ENCODE measurements around the gene ALKBH4.
"Not testable (repeated sequence)": the region's sequence is repeated elsewhere in the genome, so short reads cannot be mapped to it uniquely, and the experiment has no call there.

ALKBH4 gene, protein sequence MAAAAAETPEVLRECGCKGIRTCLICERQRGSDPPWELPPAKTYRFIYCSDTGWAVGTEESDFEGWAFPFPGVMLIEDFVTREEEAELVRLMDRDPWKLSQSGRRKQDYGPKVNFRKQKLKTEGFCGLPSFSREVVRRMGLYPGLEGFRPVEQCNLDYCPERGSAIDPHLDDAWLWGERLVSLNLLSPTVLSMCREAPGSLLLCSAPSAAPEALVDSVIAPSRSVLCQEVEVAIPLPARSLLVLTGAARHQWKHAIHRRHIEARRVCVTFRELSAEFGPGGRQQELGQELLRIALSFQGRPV

DNA sequence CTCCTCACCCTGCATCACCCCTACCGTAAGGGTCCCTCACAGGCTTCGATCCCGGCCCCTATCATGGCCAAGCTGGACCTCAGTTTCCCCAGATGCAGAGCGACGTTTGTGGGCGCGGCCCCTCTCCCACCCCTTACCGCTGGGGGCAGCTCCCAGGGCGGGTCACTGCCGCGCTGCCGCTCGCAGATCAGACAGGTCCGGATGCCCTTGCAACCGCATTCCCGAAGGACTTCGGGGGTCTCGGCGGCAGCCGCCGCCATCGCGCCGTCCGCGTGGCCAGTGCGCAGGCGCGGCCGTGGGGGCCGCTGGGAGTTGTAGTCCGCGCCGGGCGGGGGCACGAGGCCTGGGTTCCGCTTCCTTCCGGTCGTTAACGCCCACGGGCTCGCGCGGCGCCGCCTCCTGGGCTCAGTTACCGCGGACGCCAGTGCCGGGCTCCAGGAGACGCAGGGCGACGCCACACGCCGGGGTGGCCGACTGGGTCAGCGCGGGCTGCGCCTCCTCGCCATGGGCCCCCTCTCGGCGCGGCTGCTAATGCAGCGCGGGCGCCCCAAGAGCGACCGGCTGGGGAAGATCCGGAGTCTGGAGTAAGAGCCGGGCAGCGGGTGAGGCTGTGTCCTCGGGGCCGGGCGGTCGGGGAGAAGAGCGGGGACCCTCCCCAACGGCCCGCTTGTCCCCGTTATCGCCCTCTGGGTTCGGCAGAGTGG lies at the start of gene ALKBH4, which contains the start of gene LRWD1:
TSS of gene ALKBH4 (minus strand) at position 287 of the 704 bp plus-strand sequence. CDS start at position 260, 27 bp downstream.
TSS of gene LRWD1 (plus strand) at position 408 of the 704 bp plus-strand sequence. CDS start at position 505, 97 bp downstream.
- DNase-seq: peak; percentile 87

DNA sequence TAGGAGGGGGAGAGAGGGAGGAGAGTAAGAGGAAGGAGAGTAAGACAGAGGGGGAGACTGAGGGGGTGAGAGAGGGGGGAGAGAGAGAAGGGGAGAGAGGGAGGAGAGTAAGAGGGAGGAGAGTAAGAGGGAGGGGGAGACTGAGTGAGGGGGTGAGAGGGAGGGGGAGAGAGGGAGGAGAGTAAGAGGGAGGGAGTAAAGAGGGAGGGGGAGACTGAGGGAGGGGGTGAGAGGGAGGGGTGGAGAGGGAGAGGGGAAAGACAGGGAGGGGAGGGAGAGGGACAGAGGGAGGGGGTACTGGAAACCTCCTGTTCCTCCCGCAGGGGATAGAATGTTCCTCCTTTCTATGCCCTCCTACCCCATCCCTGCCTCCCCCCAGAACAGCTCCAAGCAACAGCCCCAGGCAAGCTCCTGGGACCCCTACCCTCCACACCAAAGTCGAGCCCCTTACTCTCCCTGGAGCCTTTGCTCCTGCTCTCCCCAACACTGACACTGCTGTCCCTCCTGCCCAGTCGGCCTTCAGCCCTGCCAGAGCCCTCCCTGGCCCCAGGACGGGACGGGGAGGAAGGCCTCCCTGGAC lies 48.1 kb upstream of the ALKBH4 start:
- DNase-seq: not testable (repeated sequence)

DNA sequence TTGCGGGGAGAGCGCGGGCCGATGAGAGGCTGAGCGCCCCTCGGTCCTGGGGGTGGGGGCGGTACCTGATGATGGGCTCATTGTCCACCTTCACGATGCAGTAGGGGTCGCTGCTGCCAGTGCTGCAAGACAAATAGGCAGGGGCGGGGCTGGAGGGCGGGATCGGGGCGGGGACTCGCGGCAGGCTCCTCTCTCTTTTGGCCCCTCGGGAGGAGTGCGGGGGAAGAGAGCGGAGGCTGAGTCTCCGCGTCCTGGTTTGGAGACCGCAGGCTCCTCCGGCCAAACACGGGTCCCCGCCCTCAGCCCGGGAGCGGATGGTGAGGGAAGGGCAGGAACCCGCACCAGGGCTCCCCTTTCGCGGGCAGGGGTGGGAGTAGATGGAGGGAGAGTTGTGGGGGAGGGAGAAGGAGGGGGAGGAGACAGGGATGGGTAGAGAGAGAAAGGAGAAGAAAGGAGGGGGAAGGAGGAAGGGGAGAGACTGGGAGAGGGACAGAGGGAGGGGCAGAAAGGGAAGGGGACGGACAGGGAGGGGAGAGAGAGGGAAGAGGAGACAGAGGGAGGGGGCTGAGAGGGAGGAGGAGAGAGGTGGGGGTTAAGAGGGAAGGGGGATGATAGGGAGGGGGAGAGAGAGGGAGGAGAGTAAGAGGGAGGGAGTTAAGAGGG lies 47.3 kb upstream of the ALKBH4 start:
- not testable (repeated sequence) for DNase-seq

DNA sequence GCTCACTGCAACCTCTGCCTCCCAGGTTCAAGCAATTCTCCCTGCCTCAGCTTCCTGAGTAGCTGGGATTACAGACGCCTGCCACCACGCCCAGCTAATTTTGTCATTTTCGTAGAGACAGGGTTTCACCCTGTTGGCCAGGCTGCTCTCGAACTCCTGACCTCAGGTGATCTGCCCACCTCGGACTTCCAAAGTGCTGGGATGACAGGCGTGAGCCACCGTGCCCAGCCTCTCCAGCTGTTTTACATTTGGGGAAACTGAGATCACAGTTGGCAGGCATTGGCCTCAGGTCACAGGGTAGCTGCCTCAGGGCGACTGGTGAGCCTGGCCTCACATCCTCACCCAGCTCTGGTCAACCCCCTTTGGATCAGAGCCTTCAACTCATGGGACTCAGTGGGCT lies 45.9 kb upstream of the ALKBH4 start:
- DNase-seq: not testable (repeated sequence)

DNA sequence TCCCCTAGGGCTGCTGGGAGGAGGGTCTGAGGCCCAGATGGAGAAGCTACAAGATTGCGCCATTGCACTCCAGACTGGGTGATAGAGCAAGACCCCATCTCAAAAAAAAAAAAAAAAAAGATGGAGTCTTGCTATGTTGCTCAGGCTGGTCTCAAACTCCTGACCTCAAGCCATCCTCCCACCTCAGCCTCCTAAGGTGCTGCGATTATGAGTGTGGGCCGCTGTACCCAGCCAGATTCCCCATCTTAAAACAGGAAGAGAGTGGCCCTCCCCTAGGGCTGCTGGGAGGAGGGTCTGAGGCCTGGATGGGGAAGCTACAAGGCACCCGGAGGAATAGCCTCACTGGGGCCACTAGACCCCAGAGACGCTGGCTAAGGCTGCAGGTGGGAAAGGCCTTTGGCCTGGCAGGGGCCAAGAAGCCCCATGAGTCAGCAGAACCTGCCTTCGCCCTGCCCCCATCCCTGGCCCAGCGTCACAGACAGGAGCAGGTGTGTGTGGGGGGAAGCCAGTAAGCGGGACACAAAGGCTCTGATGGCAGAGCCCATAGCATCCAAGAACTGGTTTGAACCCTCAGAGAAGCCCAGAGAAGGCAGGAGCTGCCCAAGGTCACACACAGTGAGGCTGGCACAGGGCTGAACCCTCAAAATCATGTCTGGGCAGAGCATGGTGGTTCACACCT lies 42.9 kb upstream of the ALKBH4 start:
- DNase-seq: not testable (repeated sequence)

DNA sequence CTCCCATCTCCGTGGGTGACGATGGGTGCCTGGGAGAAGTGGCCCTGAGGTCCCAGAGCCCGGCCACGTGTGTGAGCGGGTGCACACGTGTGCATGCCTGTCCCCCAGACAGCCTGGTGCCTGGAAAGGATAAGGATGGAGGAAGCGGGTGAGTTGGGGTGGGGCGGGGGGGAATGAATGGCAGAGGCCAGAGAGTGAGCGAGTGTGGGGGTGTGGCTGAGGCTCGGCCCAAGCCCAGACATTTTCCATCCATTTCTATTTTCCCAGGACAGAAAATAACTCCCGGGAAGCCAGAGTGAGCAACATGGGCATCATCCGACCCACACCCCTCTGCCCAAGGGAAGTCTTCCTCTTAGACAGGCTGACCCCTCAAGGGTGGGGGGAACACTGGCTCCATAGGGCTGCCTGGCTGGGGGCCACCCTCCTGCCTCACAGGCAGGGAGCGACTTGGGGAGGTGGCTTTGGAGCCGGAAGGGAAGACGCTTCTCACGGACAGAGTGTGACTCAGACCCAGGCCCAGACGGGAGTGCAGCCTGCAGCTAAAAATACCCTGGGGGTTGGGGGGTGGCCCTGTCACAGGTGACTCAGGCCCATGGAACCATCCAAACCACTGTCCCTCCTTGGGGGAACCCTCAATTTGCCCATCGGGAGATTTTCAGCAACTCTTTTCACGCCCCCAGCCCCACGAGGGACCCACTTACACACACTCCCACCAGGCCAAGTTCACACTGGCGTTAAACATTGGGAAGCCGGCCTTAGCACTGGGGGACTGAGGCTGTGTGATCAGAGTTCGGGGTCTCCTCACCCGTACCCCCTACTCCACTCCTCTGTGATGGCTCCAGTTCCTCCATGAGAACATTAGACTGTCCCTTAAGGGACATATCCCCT lies 40.9 kb upstream of the ALKBH4 start:
- DNase-seq: not testable (repeated sequence)

DNA sequence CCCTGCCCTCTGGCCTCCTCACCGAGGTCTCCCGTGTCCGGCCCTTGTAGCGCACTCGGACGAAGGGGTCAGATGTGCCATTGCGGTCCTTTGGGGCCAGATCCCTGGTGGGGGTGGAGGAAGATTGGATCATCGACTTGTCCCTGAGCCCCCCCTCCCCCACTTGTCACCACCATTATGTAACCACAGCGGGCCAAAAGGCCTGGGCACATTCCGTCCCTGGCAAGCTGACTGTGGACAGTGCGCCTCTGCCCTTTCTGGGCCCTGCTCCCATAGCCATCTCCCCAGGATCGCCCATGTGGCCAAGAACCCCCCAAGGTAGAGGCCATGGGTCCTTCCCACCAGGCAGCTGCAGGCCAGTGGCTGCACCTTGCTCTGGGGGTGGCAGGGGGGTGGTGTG lies 38.5 kb upstream of the ALKBH4 start:
- not testable (repeated sequence) for DNase-seq

DNA sequence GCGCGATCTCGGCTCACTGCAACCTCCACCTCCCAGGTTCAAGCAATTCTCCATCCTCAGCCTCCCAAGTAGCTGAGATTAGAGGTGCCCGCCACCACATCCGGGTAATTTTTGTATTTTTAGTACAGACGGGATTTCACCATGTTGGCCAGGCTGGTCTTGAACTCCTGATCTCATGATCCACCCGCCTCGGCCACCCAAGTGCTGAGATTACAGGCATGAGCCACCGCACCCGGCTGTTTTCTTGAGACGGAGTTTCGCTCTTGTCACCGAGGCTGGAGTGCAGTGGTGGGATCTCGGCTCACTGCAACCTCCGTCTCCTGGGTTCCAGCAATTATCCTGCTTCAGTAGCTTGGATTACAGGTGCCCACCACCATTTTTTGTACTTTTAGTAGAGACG lies 33.7 kb upstream of the ALKBH4 start:
- DNase-seq: not testable (repeated sequence)

DNA sequence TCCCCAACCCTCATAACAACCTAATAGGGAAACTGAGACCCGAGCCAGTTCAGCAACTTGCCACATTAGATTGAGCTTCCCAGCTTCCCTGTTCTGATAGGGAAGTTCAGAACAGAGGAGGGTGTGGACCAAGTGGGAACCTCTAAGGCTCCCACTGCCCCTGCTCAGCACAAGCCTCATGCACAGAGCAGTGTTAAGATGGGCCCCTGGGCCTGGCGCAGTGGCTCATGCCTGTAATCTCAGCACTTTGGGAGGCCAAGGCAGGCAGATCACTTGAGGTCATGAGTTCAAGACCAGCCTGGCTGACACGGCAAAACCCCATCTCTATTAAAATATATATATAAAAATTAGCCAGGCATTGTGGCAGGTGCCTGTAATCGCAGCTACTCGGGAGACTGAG lies 32.6 kb upstream of the ALKBH4 start:
- not testable (repeated sequence) for DNase-seq

DNA sequence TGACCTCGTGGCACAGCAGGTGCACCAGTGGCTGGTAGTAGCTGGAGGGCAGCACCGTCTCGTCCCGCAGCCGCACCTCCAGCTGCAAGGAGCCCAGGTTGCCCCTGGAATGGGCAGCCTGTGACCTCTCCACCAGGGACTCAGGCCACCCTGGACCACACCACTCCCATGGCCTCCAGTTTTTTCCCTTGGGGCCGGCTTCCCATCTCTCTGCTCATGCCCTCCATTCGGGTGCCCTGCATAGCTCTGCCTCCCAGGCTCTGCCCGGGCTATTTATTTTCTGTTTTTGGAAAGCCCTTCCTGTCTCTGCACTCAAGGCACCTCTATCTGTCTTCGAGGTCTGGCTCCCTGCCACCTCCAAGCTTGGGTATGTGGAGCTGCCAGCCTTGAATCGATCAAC lies 32.2 kb upstream of the ALKBH4 start:
- not testable (repeated sequence) for DNase-seq

DNA sequence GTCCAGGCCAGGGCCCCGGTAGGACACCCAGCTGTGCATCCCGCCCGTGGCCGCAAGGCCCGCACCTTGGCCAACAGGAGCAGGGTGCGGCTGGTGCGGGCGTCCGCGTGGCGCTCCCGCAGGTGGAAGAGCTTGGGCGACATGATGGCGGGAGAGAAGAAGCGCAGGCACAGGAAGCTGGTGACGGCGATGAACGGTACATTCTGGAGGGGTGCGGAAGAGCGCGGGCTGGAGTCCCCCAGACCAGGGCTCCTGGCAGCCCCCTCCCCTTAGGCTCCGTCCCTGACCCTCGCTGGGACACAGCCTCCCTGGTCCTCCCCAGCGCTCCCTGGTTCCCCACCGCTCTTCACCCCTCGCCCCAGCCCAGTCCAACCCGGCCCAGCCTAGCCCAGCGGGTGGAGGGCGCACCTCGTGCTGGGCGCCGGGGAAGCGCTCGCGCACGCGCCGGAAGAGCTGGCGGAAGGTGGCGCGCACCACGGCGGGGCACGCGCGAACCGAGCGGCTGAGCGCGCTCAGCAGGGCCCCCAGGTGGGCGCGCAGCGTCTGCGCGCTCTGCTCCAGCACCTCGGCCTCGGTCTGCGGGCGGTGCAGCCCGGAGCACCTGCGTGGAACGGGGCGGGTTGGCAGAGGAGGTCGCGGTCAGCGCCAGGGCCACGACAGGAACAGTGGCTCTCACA lies 29.9 kb upstream of the ALKBH4 start:
- DNase-seq: not testable (repeated sequence)

DNA sequence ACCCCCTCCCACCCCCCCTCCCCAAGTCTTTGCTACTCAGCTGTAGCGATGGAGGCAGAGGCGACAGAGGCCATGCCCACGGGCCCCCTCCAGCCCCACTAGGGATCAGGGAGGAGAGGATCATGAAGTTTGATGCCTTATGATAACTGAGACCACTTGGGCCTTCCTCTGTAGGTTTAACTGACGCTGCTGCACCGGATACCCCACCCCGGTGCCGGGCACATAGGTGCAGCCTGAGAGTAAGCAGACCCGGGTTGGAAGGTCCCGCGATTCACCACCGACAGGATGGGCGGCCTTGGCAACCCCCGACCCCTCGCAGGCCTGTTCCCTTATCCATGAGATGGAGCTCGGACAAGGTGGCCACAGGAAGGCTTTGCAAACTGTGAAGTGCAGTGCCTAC lies 29.4 kb upstream of the ALKBH4 start:
- not testable (repeated sequence) for DNase-seq

DNA sequence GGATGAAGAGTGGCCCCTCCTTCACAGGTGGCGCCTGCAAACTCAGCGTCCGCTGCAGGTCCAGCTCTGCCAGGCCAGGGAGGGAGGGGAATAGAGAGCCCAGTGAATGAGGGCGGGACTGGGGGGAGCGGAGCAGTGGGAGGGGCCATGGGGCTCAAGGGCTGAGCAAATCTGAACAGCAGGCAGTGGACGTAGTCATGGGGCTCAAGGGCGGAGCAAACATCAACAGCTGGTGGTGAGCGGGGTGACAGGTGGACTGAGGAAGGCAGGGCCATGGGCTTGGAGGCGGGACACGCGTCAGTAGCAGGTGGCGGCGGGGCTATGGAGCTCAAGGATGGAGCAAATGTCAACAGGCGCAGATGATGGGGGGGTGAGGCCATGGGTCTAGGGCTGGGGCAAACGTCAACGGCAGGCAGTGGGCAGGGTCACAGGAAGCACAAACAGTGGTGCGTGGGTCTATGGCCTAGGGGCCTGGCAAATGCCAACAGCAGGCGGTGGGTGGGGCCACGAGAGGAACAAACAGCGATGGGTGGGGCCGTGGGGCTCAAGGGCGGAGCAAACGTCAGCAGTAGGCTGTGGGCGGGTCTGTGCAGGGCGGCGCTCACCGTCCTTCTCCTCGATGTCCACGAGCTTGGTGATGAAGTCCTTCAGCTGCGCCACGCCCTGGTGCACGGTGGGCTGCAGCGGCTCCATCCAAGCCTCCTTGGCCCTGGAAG lies 28.7 kb upstream of the ALKBH4 start:
- DNase-seq: not testable (repeated sequence)

DNA sequence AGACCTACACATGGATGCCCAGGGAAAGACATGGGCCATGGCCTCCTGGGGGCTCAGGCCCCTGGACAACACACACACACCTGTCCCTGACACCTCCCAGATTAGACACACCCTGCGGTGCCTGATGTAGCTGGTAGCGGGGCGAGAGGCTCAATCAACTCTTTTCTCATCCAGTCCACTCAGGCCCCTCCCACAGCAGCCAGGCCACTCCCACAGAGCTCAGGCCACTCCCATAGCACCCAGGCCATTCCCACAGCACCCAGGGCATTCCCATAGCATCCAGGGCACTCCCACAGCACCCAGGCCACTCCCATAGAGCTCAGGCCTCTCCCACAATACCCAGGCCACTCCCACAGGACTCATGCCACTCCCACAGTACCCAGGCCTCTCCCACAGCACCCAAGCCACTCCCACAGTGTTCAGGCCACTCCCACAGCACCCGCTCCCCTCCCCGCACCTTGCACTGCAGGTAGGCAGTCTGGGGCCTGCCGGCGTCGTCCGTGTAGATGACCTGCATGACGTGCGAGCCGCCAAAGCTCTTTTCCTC lies 25.9 kb upstream of the ALKBH4 start:
- not testable (repeated sequence) for DNase-seq

DNA sequence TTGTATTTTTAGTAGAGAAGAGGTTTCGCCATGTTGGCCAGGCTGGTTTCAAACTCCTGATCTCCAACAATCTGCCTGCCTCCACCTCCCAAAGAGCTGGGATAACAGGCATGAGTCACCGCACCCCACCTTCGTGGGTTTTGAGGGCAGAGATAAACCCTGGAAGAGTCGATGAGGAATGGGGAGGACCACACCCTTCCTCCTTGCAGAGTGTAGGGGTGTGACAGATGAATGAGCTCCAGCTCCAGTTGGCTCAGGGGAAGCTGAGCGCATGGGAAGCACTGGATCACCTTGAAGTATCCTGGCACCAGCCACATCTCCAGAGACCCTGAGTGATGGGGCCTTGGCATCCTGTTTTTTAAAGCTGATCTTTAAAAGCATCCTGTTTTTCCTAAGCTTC lies 19.7 kb upstream of the ALKBH4 start:
- DNase-seq: not testable (repeated sequence)

DNA sequence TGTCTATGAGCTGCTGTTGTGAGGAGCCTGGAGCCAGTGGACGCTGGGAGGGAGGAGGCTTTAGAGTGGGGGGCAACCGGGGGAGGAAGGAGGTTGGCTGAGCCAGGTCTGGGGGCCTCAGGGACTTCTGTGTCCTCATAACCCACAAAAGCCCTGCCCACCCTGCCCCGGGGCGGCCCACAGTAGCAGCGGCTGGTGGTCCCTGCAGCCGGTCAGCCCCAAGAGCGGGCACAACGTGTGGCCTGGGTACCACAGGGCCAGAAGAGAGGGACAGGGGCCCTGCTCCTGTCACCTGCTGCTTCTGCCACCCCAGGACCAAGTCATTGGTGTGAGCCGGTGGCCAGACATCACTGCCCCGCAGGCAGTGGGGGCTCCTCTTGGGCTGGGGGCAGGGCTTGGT lies 17.3 kb upstream of the ALKBH4 start:
- not testable (repeated sequence) for DNase-seq

DNA sequence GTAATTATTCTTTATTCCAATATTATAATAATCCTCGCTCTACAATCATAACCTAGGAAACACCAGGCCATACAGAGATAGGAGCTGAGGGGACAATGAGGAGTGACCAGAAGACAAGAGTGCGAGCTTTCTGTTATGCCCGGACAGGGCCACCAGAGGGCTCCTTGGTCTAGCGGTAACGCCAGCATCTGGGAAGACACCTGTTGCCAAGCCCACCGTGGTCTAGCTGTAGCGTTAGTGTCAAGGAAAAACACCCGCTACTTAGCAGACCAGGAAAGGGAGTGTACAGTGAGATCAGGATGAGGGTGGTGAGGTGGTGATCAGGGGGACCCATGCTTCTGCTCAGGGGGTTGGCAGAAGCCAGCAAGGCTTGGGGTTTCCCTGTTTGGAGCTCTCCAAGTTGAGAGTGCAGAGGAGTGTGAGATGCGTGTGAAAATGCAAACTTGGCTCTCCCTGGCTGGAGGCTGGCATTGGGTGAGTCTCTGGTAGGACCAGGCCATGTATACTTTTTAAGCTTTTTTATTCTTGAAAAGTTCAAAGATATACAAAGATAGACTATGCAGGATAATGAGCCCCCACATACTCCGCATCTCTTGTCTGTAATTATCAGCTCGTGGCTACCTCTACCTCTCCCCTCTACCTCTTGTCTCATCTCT lies 15.4 kb upstream of the ALKBH4 start:
- not testable (repeated sequence) for DNase-seq

DNA sequence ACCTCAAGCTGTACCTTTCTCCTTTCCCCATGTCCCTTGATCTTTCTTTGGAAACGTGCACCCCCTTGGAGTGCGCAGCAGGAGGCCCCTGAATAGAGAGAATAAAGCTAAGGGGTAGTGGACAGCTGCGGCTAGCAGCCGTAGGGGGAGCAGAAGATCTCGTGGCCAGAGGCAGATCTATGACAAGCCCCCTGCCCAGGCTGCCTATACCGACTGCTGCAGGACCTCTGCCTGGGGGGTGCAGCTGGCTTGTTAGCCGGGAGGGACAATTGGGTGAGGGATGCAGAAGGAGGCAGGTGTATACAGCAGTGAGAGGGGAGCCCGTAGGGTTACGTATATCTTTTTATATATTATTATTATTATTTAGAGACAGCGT lies 14.5 kb upstream of the ALKBH4 start:
- not testable (repeated sequence) for DNase-seq

All from NCI-H1694 treated with DMSO at 0.1 percent for 48 hours (cell line).